Activated CD8-positive, alpha-beta T cell treated with anti-CD3 and anti-CD28 coated beads for 36 hours (primary cell): Measurements from ENCODE around the gene SMIM35. TPM values are rescaled to one million over a fixed set of nuclear protein-coding genes. Genes with fewer than 3 reads are reported as not detected.

ENCODE experiments used
- ATAC-seq: fragments of 200-7000 bp; cut with Tn5 transposase; one replicate; pipeline ENCODE4 v1.10.0; 2021; ENCODE audit warnings: mild to moderate bottlenecking, moderate library complexity
- CTCF ChIA-PET: fragments of 350-600 bp; sonication (Branson Sonifier 250); formaldehyde crosslinking; loops from one replicate; lab custom pipeline; 2021; ENCODE audit warnings: antibody characterized with exemption; lab: Charles Lee
- POLR2A ChIA-PET: fragments of 350-600 bp; sonication (Branson Sonifier 250); formaldehyde crosslinking; loops from one replicate; lab custom pipeline; 2021; ENCODE audit warnings: antibody characterized with exemption; lab: Charles Lee
- DNase-seq: peaks from one replicate; pipeline ENCODE4 v3.0.0-alpha.2; 2020
- H3K27ac Mint-ChIP-seq: one replicate; pipeline ENCODE4 v1.8.0; 2021; ENCODE audit warnings: mild to moderate bottlenecking, mixed read lengths
- H3K27me3 Mint-ChIP-seq: one replicate; pipeline ENCODE4 v1.8.0; 2021; ENCODE audit warnings: mixed read lengths
- H3K36me3 Mint-ChIP-seq: one replicate; pipeline ENCODE4 v1.8.0; 2021; ENCODE audit warnings: low read depth, mixed read lengths
- H3K4me1 Mint-ChIP-seq: one replicate; pipeline ENCODE4 v1.8.0; 2021; ENCODE audit warnings: low read depth, mixed read lengths
- H3K4me3 Mint-ChIP-seq: one replicate; pipeline ENCODE4 v1.8.0; 2021; ENCODE audit warnings: mild to moderate bottlenecking, moderate library complexity, mixed read lengths
- H3K9me3 Mint-ChIP-seq: one replicate; pipeline ENCODE4 v1.8.0; 2021; ENCODE audit warnings: mixed read lengths
- intact Hi-C: fragments of 100-400 bp; cut with micrococcal nuclease; formaldehyde crosslinking; loops from one replicate; pipeline ENCODE4 v1.10.0; 2022
- total RNA-seq, 2 experiments: library from RNA; stranded (reverse); gene quantifications; one replicate each; pipeline ENCODE4 v1.2.3, GENCODE V29; 2021
- TF ChIP-seq, protein P1 (sequence below): fragments of 200-600 bp; IDR thresholded peaks from one replicate; pipeline ENCODE4 v1.8.0; 2022; ENCODE audit warnings: antibody characterized with exemption, mild to moderate bottlenecking

Gene SMIM35
- total RNA-seq, 2 experiments from 2014 or later = 0.27 to 0.32 TPM

DNA sequence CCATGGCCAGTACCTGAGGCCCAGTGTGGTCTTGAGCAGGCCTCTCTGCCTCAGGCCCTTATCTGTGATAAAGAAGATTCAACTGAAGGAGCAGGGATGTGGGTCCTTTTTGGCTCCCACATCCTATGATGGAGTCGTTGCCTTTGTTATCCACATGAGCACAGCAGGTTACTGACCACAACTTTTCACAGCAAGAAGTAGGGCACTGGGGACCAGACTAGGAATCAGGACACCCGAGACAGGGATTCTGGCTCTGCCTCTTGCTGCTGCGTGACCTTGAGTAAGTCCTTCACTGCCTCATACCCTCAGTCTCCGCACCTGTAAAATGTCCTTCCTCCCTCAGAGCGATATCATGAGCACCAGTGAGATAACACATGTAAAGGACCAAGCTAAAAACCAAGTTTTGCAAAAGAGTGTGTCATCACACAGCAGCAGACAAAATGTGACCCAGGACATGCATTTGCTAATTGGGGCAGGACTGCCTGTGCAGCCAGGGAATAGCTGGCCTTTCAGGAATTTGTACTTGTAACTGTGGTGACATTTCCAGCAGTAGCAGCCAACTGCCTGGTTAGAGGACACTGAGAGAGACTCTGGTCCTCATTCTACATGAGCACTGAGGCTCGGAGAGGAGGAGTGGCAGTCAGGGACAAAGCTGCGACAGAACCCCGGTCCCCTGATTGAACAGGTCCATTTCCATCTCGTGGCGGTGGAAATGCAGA, 13.2 kb upstream of the SMIM35 start:
- POLR2A ChIA-PET = interaction anchor here (1.1 kb wide), 1 partner anchor 12 kb away, joined by 3 read pairs; no protein-coding TSS in a partner anchor
- peaks cover 4% of the 10 kb centered on the region for H3K4me1 Mint-ChIP-seq
- no peaks in the 10 kb centered on the region for H3K9me3 Mint-ChIP-seq
- CTCF ChIA-PET = no interaction called here
- intact Hi-C loops = no loop called here
- no peak overlapping the region for H3K27ac Mint-ChIP-seq
- DNase-seq = no peak
- no peaks in the 10 kb centered on the region for H3K36me3 Mint-ChIP-seq
- TF ChIP-seq, protein P1, sequence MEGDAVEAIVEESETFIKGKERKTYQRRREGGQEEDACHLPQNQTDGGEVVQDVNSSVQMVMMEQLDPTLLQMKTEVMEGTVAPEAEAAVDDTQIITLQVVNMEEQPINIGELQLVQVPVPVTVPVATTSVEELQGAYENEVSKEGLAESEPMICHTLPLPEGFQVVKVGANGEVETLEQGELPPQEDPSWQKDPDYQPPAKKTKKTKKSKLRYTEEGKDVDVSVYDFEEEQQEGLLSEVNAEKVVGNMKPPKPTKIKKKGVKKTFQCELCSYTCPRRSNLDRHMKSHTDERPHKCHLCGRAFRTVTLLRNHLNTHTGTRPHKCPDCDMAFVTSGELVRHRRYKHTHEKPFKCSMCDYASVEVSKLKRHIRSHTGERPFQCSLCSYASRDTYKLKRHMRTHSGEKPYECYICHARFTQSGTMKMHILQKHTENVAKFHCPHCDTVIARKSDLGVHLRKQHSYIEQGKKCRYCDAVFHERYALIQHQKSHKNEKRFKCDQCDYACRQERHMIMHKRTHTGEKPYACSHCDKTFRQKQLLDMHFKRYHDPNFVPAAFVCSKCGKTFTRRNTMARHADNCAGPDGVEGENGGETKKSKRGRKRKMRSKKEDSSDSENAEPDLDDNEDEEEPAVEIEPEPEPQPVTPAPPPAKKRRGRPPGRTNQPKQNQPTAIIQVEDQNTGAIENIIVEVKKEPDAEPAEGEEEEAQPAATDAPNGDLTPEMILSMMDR = no peak
- ATAC-seq = no peak
- no peak overlapping the region for H3K4me3 Mint-ChIP-seq
- H3K27me3 Mint-ChIP-seq = peaks cover 1% of the 10 kb centered on the region

DNA sequence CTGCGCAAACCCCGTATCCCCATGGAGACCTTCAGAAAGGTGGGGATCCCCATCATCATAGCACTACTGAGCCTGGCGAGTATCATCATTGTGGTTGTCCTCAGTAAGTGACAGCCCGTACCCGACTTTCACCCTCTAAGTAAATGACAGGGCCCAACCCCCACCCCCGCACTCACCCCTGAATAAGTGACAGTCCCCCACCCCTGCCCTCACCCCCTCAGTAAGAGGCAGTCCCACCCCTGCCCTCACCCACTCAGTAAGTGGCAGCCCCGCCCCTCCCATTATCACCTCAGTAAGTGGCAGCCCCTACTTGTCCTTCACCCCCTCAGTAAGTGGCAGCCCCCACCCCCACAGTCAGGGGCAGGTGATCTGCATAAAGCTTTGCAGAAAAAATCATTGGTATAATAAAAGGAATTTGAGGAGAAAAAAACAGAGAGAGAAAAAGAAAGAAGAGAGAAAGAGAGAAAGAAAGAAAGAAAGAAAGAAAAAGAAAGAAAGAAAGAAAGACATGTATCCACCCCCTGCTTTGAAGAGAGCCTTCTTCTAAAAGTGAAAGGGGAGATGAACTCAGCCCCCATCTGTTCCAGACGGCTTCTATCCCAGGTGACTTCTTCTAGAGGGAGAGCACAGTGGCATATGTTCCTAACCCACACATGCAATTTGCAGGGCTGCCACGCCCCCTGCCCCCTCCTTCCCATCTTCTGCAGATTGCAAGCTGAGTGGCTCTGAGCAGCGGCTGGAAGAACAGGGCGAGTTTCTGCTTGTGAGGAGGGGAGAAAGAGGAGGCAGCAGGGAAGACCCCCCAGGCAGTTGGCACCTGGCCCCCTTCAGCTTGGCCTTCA, 12.5 kb upstream of the SMIM35 start:
- Mint-ChIP-seq H3K4me3 (no peak overlapping the region), H3K27ac (no peak overlapping the region), H3K27me3 (peaks cover 1% of the 10 kb centered on the region), H3K36me3 (no peaks in the 10 kb centered on the region), H3K9me3 (no peaks in the 10 kb centered on the region), H3K4me1 (peaks cover 4% of the 10 kb centered on the region)
- DNase-seq (no peak), ATAC-seq (no peak)
- intact Hi-C loops = no loop called here
- ChIA-PET POLR2A (interaction anchor here (1.1 kb wide), 1 partner anchor 13 kb away, joined by 3 read pairs; no protein-coding TSS in a partner anchor), CTCF (interaction anchor here (0.7 kb wide), 1 partner anchor 292 kb away, joined by 3 read pairs; no protein-coding TSS in a partner anchor)
- TF ChIP-seq, protein P1 = no peak

DNA sequence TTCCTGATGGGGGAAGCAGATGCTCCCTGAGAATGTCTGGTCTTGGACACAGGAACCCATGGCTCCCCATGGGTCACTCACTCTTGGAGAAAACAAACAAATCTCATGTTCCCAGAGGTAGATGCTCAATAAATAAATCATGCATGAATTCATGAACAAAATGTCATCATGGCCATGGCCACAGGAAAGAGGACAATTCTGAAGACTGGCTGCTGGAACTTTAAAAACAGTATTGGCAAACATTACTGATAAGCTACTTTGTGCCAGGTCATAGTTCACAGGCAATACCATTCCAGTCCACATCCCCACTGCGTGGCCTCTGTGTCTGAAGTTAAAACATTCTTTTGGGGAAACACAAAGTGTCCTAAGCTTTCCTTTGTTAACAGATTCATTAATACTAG, 9.2 kb upstream of the SMIM35 start:
- ChIA-PET CTCF (interaction anchor here (0.7 to 1.0 kb wide), 2 partner anchors 164 to 252 kb away, joined by 3 read pairs; no protein-coding TSS in a partner anchor), POLR2A (interaction anchor here (1.0 kb wide), 1 partner anchor 25 kb away, joined by 3 read pairs; no protein-coding TSS in a partner anchor)
- intact Hi-C loops = no loop called here
- ATAC-seq (no peak), DNase-seq (no peak)
- Mint-ChIP-seq H3K27me3 (no peaks in the 10 kb centered on the region), H3K4me1 (peaks cover 4% of the 10 kb centered on the region), H3K36me3 (no peaks in the 10 kb centered on the region), H3K9me3 (no peaks in the 10 kb centered on the region), H3K27ac (no peak overlapping the region), H3K4me3 (no peak overlapping the region)
- TF ChIP-seq, protein P1 = no peak

DNA sequence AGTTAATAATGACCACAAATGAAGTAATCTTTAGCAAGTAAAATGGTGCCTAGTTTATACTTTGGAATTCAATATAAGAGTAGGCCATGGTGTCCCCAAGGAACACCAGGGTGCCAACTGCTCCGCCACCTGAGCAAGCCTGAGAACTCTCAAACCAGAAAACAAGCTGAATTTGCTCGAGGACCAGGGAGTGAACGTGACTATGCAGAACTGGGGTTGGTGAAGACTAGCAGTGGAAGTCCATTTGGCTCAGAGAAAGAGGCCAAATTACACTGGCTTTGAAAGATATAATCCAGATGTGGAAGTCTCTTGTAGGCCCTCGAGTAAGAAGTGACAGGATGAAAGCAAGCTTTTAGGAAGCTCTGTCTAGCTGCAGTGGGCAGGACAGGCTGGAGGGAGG, 8.7 kb upstream of the SMIM35 start:
- POLR2A ChIA-PET = interaction anchor here (1.0 kb wide), 1 partner anchor 24 kb away, joined by 3 read pairs; no protein-coding TSS in a partner anchor
- no peaks in the 10 kb centered on the region for H3K9me3 Mint-ChIP-seq
- no peak overlapping the region for H3K4me3 Mint-ChIP-seq
- intact Hi-C loops = no loop called here
- no peaks in the 10 kb centered on the region for H3K36me3 Mint-ChIP-seq
- TF ChIP-seq, protein P1 = no peak
- H3K27me3 Mint-ChIP-seq = no peaks in the 10 kb centered on the region
- no peak for DNase-seq
- no peak for ATAC-seq
- peaks cover 4% of the 10 kb centered on the region for H3K4me1 Mint-ChIP-seq
- H3K27ac Mint-ChIP-seq = no peak overlapping the region
- CTCF ChIA-PET = interaction anchor here (0.7 to 1.0 kb wide), 2 partner anchors 164 to 251 kb away, joined by 3 read pairs; no protein-coding TSS in a partner anchor
